ENCODE results near the gene PDE12. TPM values are rescaled to one million over a fixed set of nuclear protein-coding genes. Genes with fewer than 3 reads are reported as not detected.

PDE12 gene
- polyA plus RNA-seq, 1 donor from 2014 or later: 10.3 TPM

DNA sequence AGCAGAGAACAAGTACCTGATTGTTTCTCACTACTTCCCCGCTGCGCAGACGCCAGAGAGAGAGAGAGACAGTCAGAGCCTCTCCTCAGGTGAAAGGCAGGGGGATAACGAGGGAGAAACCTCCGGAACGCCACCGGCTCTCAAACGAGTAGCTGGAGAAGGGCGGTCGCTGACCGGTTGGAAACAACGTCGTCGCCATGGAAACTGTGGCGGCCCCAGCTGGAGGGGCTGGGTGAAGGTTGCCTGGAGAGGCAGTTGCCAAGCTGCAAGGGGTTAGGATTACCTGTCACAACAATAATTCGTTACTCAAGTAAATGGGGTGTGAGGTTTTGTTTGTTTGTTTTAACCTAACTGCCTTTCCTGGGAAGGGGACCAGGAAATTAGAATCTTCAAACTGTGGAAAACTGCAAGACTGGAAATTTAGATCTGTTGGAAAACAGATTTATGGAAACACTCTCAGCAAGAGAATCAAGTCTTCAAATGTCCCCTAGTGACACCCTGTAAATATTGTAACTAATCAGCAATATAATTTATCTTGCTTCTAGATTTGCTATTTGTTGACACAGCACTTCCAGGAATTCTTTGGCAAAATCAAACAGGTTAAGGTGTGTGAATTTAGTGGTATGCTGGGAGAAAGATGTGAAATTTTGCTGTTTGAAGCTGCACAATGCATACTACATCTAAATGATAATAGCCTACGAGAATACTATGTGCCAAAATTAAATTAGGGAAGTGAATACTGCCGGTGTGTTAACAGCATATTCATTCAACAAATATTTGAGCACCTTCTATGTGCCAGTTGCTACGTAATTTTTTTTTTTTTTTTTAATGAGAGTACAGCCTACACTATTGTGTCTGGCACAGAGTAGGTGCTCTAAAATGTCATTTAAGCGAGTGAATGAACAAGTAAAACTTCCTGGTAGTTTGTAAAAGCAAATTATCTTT is 11.6 kb upstream of the PDE12 start, which contains the start of gene DNAH12:
Gene DNAH12 (minus strand): TSS at position 164 of the 945 bp plus-strand sequence. CDS start 1,474 bp downstream, outside the sequence.
- no peaks in the 10 kb centered on the region for H3K9me2 ChIP-seq (ENCODE audit: insufficient read depth, low read length)
- no peaks in the 10 kb centered on the region for H3K27me3 ChIP-seq (ENCODE audit: insufficient read depth, low read depth, low read length)
- no peaks in the 10 kb centered on the region for H3K79me2 ChIP-seq (replicated peaks; ENCODE audit: insufficient read depth, low read length)
- no peaks in the 10 kb centered on the region for H4K20me1 ChIP-seq (ENCODE audit: insufficient read depth)
- H3F3A ChIP-seq (ENCODE audit: insufficient read depth, low read length, poor library complexity, severe bottlenecking): no peaks in the 10 kb centered on the region
- peak within 1 kb of the TSS; percentile 71 for H3K27ac ChIP-seq (ENCODE audit: low read length)
- H3K4me2 ChIP-seq (ENCODE audit: low read length): peak within 1 kb of the TSS; percentile 76
- peak within 1 kb of the TSS; percentile 59 for H3K9ac ChIP-seq (ENCODE audit: low read length)
- H3K36me3 ChIP-seq (ENCODE audit: insufficient read depth, low read length): no peaks in the 10 kb centered on the region
- peak within 1 kb of the TSS; percentile 66 for H3K4me3 ChIP-seq (ENCODE audit: low read length)
- H3K9me3 ChIP-seq (ENCODE audit: low read length): no peaks in the 10 kb centered on the region
- no peak for TF ChIP-seq EZH2 (IDR thresholded peaks at IDR 0.05; ENCODE audit: borderline replicate concordance, insufficient read depth, low read length, poor library complexity, severe bottlenecking)
- peak; percentile 55 for TF ChIP-seq MXI1 (conservative IDR thresholded peaks at IDR 0.05; ENCODE audit: poor library complexity, severe bottlenecking)
- TF ChIP-seq, protein P1, sequence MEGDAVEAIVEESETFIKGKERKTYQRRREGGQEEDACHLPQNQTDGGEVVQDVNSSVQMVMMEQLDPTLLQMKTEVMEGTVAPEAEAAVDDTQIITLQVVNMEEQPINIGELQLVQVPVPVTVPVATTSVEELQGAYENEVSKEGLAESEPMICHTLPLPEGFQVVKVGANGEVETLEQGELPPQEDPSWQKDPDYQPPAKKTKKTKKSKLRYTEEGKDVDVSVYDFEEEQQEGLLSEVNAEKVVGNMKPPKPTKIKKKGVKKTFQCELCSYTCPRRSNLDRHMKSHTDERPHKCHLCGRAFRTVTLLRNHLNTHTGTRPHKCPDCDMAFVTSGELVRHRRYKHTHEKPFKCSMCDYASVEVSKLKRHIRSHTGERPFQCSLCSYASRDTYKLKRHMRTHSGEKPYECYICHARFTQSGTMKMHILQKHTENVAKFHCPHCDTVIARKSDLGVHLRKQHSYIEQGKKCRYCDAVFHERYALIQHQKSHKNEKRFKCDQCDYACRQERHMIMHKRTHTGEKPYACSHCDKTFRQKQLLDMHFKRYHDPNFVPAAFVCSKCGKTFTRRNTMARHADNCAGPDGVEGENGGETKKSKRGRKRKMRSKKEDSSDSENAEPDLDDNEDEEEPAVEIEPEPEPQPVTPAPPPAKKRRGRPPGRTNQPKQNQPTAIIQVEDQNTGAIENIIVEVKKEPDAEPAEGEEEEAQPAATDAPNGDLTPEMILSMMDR (IDR thresholded peaks at IDR 0.05; ENCODE audit: poor library complexity, severe bottlenecking): peak; percentile 36
- peak; percentile 37 for TF ChIP-seq RAD21 (conservative IDR thresholded peaks at IDR 0.05)
- no peak for TF ChIP-seq REST (IDR thresholded peaks at IDR 0.05; ENCODE audit: borderline replicate concordance)
- peak; percentile 49 for TF ChIP-seq SMC3 (conservative IDR thresholded peaks at IDR 0.05; ENCODE audit: poor library complexity)
- TF ChIP-seq EP300 (conservative IDR thresholded peaks at IDR 0.05; ENCODE audit: poor library complexity, severe bottlenecking): peak; percentile 76
- TF ChIP-seq TAF1 (IDR thresholded peaks at IDR 0.05; ENCODE audit: low read depth): no peak
- TF ChIP-seq POLR2AphosphoS5 (IDR thresholded peaks at IDR 0.05): peak; percentile 44
- H2AFZ ChIP-seq (ENCODE audit: low read depth, low read length): peak within 1 kb of the TSS; percentile 24

DNA sequence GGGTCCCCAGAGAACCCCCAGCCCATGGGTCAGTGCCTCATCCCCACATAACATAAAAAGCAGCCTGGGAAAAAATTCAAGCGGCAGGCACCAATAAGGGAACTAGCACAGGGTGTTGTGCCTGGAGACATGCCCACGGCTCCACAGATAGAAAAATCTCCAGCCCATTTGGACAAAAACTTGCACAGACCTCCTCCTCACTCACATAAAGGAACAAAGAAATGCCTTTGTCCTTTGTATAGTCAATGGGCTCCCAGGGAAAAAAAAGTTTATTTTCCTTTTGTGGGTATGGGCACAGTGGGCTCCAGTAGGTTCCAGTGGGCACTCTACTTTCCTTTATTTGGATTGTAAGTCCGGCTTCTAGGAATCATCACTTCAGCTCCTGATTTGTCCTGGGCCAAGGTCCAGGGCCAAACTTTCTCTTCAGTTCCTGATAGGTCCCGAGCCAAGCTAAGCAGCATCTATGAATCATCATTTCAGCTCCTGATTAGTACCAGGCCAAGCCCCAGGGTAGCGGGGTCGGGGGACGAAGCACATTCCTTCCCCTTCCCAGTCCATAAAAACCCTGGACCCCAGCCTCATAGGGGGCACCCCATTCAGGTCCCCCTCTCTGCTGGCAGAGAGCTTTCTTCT is 10.3 kb upstream of the PDE12 start:
- H3K9me2 ChIP-seq (ENCODE audit: insufficient read depth, low read length): no peaks in the 10 kb centered on the region
- H3K9me3 ChIP-seq (ENCODE audit: low read length): no peaks in the 10 kb centered on the region
- H3K27ac ChIP-seq (ENCODE audit: low read length): no peak overlapping the region
- no peaks in the 10 kb centered on the region for H3K27me3 ChIP-seq (ENCODE audit: insufficient read depth, low read depth, low read length)
- no peak overlapping the region for H2AFZ ChIP-seq (ENCODE audit: low read depth, low read length)
- no peak overlapping the region for H3K4me3 ChIP-seq (ENCODE audit: low read length)
- H3K9ac ChIP-seq (ENCODE audit: low read length): no peak overlapping the region
- H4K20me1 ChIP-seq (ENCODE audit: insufficient read depth): no peaks in the 10 kb centered on the region
- no peaks in the 10 kb centered on the region for H3K36me3 ChIP-seq (ENCODE audit: insufficient read depth, low read length)
- H3F3A ChIP-seq (ENCODE audit: insufficient read depth, low read length, poor library complexity, severe bottlenecking): no peaks in the 10 kb centered on the region
- TF ChIP-seq EP300 (conservative IDR thresholded peaks at IDR 0.05; ENCODE audit: poor library complexity, severe bottlenecking) (no peak), TAF1 (IDR thresholded peaks at IDR 0.05; ENCODE audit: low read depth) (no peak), RAD21 (conservative IDR thresholded peaks at IDR 0.05) (no peak), SMC3 (conservative IDR thresholded peaks at IDR 0.05; ENCODE audit: poor library complexity) (no peak)
- TF ChIP-seq, protein P1 (IDR thresholded peaks at IDR 0.05; ENCODE audit: poor library complexity, severe bottlenecking): no peak
- H3K4me2 ChIP-seq (ENCODE audit: low read length): no peak overlapping the region
- H3K79me2 ChIP-seq (replicated peaks; ENCODE audit: insufficient read depth, low read length): no peaks in the 10 kb centered on the region
